Right cardiac atrium (tissue), 5 donors: Measurements from ENCODE around the gene TLE3. TPM values are rescaled to one million over a fixed set of nuclear protein-coding genes. Genes with fewer than 3 reads are reported as not detected.
A peak's percentile ranks its signal among the peaks of the same experiment; 100 is the strongest.

Experiments used
- ATAC-seq, 2 donors: fragments of 200-7000 bp; cut with Tn5 transposase; one replicate each; pipeline versions ENCODE4 v1.8.0 to v1.9.1; 2020; ENCODE audit warnings: moderate library complexity in 2 of 2, mild to moderate bottlenecking in 1 of 2
- DNase-seq, 3 donors: peaks; one replicate each; pipeline ENCODE4 v3.0.0-alpha.2; 2020
- H3K27ac ChIP-seq: one replicate; pipeline ENCODE4 v1.5.1; 2013; ENCODE audit warnings: mild to moderate bottlenecking, low read length, control low read depth, moderate library complexity
- H3K27me3 ChIP-seq: one replicate; pipeline ENCODE4 v1.6.1; 2013; ENCODE audit not compliant: control insufficient read depth, insufficient read depth
- H3K4me1 ChIP-seq: one replicate; pipeline ENCODE4 v1.6.1; 2013; ENCODE audit warnings: low read length; ENCODE audit not compliant: control insufficient read depth, insufficient read depth
- H3K4me3 ChIP-seq: one replicate; pipeline ENCODE4 v1.5.1; 2013; ENCODE audit warnings: low read length, control low read depth
- H3K9me3 ChIP-seq: one replicate; pipeline ENCODE4 v1.6.1; 2013; ENCODE audit warnings: low read length; ENCODE audit not compliant: control insufficient read depth
- WGBS: extraction: QIAGEN DNeasy Blood & Tissue Kit; methylation state at CpG from one replicate; pipeline ENCODE4 v1.1.7; 2013; 5-methylcytosine and 5-hydroxymethylcytosine counted together
- intact Hi-C, 4 donors: fragments of 100-400 bp; cut with DNase I; formaldehyde crosslinking; loops; one replicate each; pipeline versions ENCODE4 v1.11.0 to v1.14.0; 2022 to 2023
- polyA plus RNA-seq: library from polyadenylated mRNA; stranded (reverse); fragments of 200-250 nt; gene quantifications from one replicate; pipeline ENCODE4 v1.2.3, GENCODE V29; 2013
- total RNA-seq, 4 donors: library from RNA; stranded (reverse); fragmentation: NEBNext Ultra II Directional; extraction: Animal tissue kit (Norgen Biotek cat#: 25700); gene quantifications; one replicate each; pipeline ENCODE4 v1.2.1, GENCODE V29; 2021
- donor health status: healthy with polysubstance abuse.
- donor health status: DM: no; HTN: yes; CAD: no.
- donor health status: DM: no; HTN: no; CAD: no.
- donor health status: DM: no; HTN: yes; CAD: no; lungs with severe emphysema.
- donor health status: DM: yes; HTN: yes; CAD: no.

Gene TLE3
- total and polyA plus RNA-seq, 5 donors: 10.7 to 35.4 (median 23.5) TPM

- Histone ChIP-seq H3K4me1 (peaks cover 2% of the 10 kb centered on the region), H3K27ac (no peak overlapping the region), H3K9me3 (no peaks in the 10 kb centered on the region), H3K27me3 (no peaks in the 10 kb centered on the region), H3K4me3 (no peak overlapping the region)
- no peak for DNase-seq
- intact Hi-C loops: no loop called here
- WGBS: 79% methylated on average over 15 of the region's 15 CpGs
- no peak for ATAC-seq
Measured at GRCh38 chr15:70061696-70062270, 35.9 kb downstream of the TLE3 start.

DNA sequence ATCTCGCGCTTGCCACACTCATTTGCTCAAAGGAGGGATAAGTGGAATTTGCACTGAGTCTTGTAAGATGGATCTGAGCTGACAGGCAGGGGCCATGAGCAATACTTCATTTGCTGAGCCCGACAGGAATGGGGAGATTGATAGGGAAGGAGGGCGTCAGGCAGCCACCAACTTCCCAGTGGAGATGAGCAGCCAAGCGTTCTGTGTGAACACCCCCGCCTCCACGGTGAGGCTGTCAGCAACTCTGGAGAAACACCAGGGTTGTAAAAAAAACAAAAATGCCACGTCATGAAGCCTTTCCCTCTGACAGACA, 36.8 kb downstream of the TLE3 start:
- Histone ChIP-seq H3K9me3 (no peaks in the 10 kb centered on the region), H3K27me3 (no peaks in the 10 kb centered on the region), H3K4me1 (peaks cover 2% of the 10 kb centered on the region), H3K27ac (no peak overlapping the region), H3K4me3 (no peak overlapping the region)
- intact Hi-C loops: no loop called here
- peak in 1 of 2 donors; percentile 19 for ATAC-seq
- DNase-seq: no peak
- WGBS: 80% methylated on average over 8 of the region's 8 CpGs

GRCh38 chr15:70060214-70060992, 37.3 kb downstream of the TLE3 start:
- DNase-seq: no peak
- intact Hi-C loops: no loop called here
- no peaks in the 10 kb centered on the region for H3K9me3 ChIP-seq
- no peak overlapping the region for H3K4me3 ChIP-seq
- 90% methylated on average over 26 of the region's 26 CpGs for WGBS
- no peak overlapping the region for H3K27ac ChIP-seq
- H3K27me3 ChIP-seq: no peaks in the 10 kb centered on the region
- no peak for ATAC-seq
- H3K4me1 ChIP-seq: peaks cover 2% of the 10 kb centered on the region

DNA sequence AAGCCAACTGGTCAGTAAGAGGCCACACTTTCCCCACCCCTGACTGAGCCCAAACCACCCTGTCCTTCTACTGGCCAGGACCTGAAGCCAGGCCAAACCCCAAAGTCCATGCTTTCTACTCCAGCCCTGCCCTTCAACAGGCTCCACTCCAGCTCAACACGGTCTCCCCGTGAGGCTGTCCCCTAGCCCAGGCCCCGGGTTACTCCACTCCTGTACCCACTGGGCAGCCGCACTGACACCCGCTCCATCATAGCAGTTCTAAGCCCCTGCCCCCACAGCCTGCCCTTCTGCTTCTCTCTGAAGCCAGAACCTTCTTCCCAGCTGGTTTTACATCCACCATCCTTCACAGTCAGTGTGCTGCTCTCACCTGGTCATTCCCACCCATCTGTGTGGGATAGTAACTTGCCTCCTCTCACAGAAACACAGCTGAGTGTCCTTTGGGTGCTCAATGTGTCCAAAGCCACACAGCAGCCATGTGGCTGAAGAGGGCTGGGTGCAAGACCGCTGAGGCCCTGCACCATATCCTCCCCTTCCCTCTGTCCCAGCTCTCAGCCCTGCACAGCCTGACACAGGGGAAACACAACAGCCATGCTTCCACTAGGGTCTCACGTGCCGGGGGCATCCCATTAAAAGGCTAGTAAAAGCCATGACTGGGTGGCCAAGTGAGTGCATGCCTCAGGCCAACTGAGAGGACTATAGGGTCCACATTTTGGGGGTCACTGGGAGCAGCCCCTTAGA, 38.1 kb downstream of the TLE3 start:
- ATAC-seq: no peak
- Histone ChIP-seq H3K9me3 (no peaks in the 10 kb centered on the region), H3K4me3 (no peak overlapping the region), H3K27ac (no peak overlapping the region), H3K27me3 (no peaks in the 10 kb centered on the region), H3K4me1 (no peaks in the 10 kb centered on the region)
- no peak for DNase-seq
- intact Hi-C loops: no loop called here
- 85% methylated on average over 8 of the region's 8 CpGs for WGBS

GRCh38 chr15:70058642-70059360, 38.9 kb downstream of the TLE3 start:
- DNase-seq: peak in 1 of 3 donors; percentile 1
- Histone ChIP-seq H3K27ac (no peak overlapping the region), H3K27me3 (no peaks in the 10 kb centered on the region), H3K9me3 (no peaks in the 10 kb centered on the region), H3K4me1 (no peaks in the 10 kb centered on the region), H3K4me3 (no peak overlapping the region)
- no peak for ATAC-seq
- intact Hi-C loops: no loop called here
- WGBS: 96% methylated on average over 11 of the region's 11 CpGs

DNA sequence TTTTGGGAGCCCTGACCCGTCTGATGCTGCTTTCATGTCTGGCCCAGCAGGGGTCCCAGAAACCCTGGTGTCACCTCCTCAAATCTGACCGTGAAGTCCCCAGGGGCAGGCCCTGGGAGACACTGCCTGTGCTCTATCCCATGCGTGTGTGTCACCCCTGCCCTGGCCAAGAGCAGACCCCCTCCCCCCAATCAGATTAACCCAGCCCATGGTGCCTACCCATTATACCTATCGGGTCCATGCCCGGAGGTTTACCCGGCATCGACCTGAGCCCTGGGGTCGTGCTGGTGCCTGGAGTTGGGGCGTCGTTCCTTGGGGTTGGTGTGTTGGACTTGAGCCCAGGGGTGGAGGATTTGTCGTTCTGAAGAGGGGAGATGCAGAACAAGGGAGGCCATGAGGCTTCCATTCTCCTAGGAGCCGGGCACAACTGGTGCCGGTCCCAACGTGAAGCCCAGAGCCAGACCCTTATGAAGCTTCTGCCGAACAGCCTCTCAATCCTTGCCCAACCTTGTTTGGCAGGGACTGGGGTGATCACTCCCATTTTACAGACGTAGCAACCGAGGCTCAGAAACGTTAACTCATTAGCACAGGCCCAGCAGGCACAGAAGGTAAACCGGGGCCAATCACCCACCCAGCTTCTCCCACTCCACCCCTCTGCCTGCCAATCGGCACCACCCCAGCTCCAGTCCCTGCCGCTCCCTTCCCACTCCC, 39.6 kb downstream of the TLE3 start:
- intact Hi-C loops: no loop called here
- H3K4me1 ChIP-seq: no peaks in the 10 kb centered on the region
- H3K27ac ChIP-seq: no peak overlapping the region
- 91% methylated on average over 21 of the region's 21 CpGs for WGBS
- H3K27me3 ChIP-seq: no peaks in the 10 kb centered on the region
- H3K4me3 ChIP-seq: no peak overlapping the region
- ATAC-seq (no peak), DNase-seq (peak in 1 of 3 donors; percentile 35)
- H3K9me3 ChIP-seq: no peaks in the 10 kb centered on the region

GRCh38 chr15:70056091-70056680, 41.5 kb downstream of the TLE3 start:
- H3K27me3 ChIP-seq: no peaks in the 10 kb centered on the region
- ATAC-seq (no peak), DNase-seq (no peak)
- no peaks in the 10 kb centered on the region for H3K4me1 ChIP-seq
- H3K9me3 ChIP-seq: no peaks in the 10 kb centered on the region
- no peak overlapping the region for H3K27ac ChIP-seq
- 94% methylated on average over 9 of the region's 9 CpGs for WGBS
- H3K4me3 ChIP-seq: no peak overlapping the region
- intact Hi-C loops: no loop called here

GRCh38 chr15:70055601-70056051, 42.1 kb downstream of the TLE3 start:
- 70% methylated on average over 9 of the region's 9 CpGs for WGBS
- intact Hi-C loops: no loop called here
- no peaks in the 10 kb centered on the region for H3K4me1 ChIP-seq
- DNase-seq (peak in 1 of 3 donors; percentile 32), ATAC-seq (no peak)
- H3K4me3 ChIP-seq: no peak overlapping the region
- H3K27me3 ChIP-seq: no peaks in the 10 kb centered on the region
- no peaks in the 10 kb centered on the region for H3K9me3 ChIP-seq
- no peak overlapping the region for H3K27ac ChIP-seq

DNA sequence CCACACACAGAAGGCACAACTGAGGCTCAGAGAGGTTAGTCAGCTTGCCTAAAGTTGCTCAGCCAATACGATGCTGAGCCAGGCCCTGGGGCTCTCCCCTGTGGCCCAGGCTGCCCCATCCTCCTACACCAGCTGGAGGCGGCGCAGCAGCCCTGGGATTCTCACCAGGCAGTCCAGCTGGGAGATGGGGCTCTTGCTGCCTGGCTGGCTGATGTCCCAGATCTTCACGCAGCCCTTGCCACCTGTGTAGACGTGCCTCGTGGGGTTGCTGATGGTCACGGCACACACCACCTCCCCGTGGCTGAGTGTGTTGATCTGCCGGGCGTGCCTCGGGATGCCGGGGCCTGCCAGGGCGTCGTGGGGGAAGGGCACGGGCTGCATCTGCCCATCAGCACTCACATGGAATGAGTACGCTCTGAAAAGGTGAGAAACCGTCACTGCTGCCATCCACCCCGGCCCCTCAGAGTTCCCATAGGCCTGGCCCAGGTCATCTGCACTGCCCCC, 42.8 kb downstream of the TLE3 start:
- WGBS: 86% methylated on average over 18 of the region's 18 CpGs
- intact Hi-C loops: no loop called here
- DNase-seq (peak in 1 of 3 donors; percentile 47), ATAC-seq (no peak)
- H3K27ac ChIP-seq: no peak overlapping the region
- no peaks in the 10 kb centered on the region for H3K4me1 ChIP-seq
- H3K4me3 ChIP-seq: no peak overlapping the region
- H3K9me3 ChIP-seq: no peaks in the 10 kb centered on the region
- H3K27me3 ChIP-seq: no peaks in the 10 kb centered on the region

GRCh38 chr15:70054366-70054765, 43.4 kb downstream of the TLE3 start:
- ATAC-seq (no peak), DNase-seq (peak in 1 of 3 donors; percentile 22)
- Histone ChIP-seq H3K27me3 (no peaks in the 10 kb centered on the region), H3K27ac (no peak overlapping the region), H3K9me3 (no peaks in the 10 kb centered on the region), H3K4me3 (no peak overlapping the region), H3K4me1 (no peaks in the 10 kb centered on the region)
- 90% methylated on average over 19 of the region's 19 CpGs for WGBS
- intact Hi-C loops: no loop called here
